HG03196 (cell line): ENCODE data around the gene OR2H1.

Experiments used
- ATAC-seq: cut with Tn5 transposase; IDR thresholded peaks from one replicate; pipeline ENCODE4 v1.9.1; 2021; ENCODE audit not compliant: unreplicated experiment

OR2H1 gene

GRCh38 chr6:29509711-29510110 lies 52.8 kb downstream of the OR2H1 start:
- peak; percentile 19 for ATAC-seq

DNA sequence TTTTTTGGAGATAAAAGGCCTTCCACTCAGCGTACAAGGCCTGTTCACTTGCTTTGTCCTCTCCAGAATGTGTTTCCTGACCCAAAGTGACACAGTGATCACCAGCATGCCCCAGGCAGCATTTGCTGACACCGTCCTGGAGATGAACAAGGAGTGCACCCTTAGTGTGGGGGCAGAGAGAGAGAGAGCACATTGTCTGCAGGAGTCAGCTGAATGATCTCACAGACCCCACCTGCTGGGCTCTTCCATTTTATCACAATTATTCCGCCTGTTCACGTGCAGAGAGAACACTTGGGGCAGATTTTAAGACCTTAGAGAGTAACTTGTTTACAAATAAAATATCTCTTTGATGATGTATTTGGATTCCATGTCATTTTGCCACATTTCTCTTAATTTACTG lies 53.2 kb downstream of the OR2H1 start:
- ATAC-seq: no peak

DNA sequence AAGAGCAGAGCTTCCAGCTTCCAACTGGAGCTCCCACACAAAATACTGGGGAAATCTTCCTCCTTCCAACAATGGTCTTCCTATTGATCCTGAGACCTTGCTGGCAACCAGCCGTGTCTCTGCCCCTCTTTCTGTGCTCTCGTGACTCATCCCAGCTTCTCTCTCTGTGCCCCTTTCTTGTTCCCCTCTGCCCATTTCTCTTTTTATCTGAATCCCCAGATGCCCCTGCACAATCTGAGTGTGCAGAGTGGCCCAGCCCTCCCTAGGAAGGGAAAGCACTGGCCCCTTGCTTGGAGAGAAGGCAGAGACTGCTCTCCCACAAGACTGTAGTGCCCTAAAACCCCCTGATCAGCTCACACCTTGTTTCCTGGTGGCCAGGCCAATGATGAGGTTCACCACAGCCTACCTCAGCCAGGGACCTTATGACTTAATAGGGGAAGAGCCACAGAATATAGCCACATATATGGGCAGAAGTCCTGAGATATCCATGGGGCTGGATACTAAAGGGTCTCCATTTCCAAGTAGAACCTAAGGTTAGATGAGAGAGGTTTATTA lies 53.9 kb downstream of the OR2H1 start:
- ATAC-seq: no peak
